ENCODE results near the gene ACADL. TPM values are rescaled to one million over a fixed set of nuclear protein-coding genes. Genes with fewer than 3 reads are reported as not detected.
A peak's percentile ranks its signal among the peaks of the same experiment; 100 is the strongest.

The ACADL gene
- total RNA-seq, 1 donor from 2014 or later: 0.26 TPM

- Histone ChIP-seq H3K36me3 (ENCODE audit: control insufficient read depth, insufficient read depth, low read length) (no peaks in the 10 kb centered on the region), H3K4me3 (ENCODE audit: low read depth, low read length) (no peak overlapping the region), H3K27me3 (ENCODE audit: control insufficient read depth, insufficient read depth, low read length) (peaks cover 1% of the 10 kb centered on the region)
- no peak for DNase-seq (ENCODE audit: low read depth)
- no peak for TF ChIP-seq CTCF (IDR thresholded peaks at IDR 0.05; ENCODE audit: insufficient read depth, low read length, severe bottlenecking)
- FAIRE-seq: no peak
Observed at GRCh38 chr2:210263841-210264240, 38.6 kb upstream of the ACADL start.

GRCh38 chr2:210262036-210262435 lies 36.8 kb upstream of the ACADL start:
- H3K36me3 ChIP-seq (ENCODE audit: control insufficient read depth, insufficient read depth, low read length): no peaks in the 10 kb centered on the region
- DNase-seq (ENCODE audit: low read depth) (no peak), FAIRE-seq (no peak)
- H3K27me3 ChIP-seq (ENCODE audit: control insufficient read depth, insufficient read depth, low read length): peaks cover 1% of the 10 kb centered on the region
- no peak for TF ChIP-seq CTCF (IDR thresholded peaks at IDR 0.05; ENCODE audit: insufficient read depth, low read length, severe bottlenecking)
- no peak overlapping the region for H3K4me3 ChIP-seq (ENCODE audit: low read depth, low read length)

GRCh38 chr2:210259687-210260086 lies 34.4 kb upstream of the ACADL start:
- Histone ChIP-seq H3K27me3 (ENCODE audit: control insufficient read depth, insufficient read depth, low read length) (no peaks in the 10 kb centered on the region), H3K4me3 (ENCODE audit: low read depth, low read length) (no peak overlapping the region), H3K36me3 (ENCODE audit: control insufficient read depth, insufficient read depth, low read length) (no peaks in the 10 kb centered on the region)
- no peak for FAIRE-seq
- DNase-seq (ENCODE audit: low read depth): no peak
- TF ChIP-seq CTCF (IDR thresholded peaks at IDR 0.05; ENCODE audit: insufficient read depth, low read length, severe bottlenecking): no peak

- TF ChIP-seq CTCF (IDR thresholded peaks at IDR 0.05; ENCODE audit: insufficient read depth, low read length, severe bottlenecking): no peak
- H3K27me3 ChIP-seq (ENCODE audit: control insufficient read depth, insufficient read depth, low read length): no peaks in the 10 kb centered on the region
- H3K4me3 ChIP-seq (ENCODE audit: low read depth, low read length): no peak overlapping the region
- no peak for FAIRE-seq
- no peaks in the 10 kb centered on the region for H3K36me3 ChIP-seq (ENCODE audit: control insufficient read depth, insufficient read depth, low read length)
- DNase-seq (ENCODE audit: low read depth): peak; percentile 22
Observed at GRCh38 chr2:210252699-210253606, 27.7 kb upstream of the ACADL start.

GRCh38 chr2:210250622-210251021 lies 25.4 kb upstream of the ACADL start:
- H3K36me3 ChIP-seq (ENCODE audit: control insufficient read depth, insufficient read depth, low read length): no peaks in the 10 kb centered on the region
- H3K4me3 ChIP-seq (ENCODE audit: low read depth, low read length): no peak overlapping the region
- TF ChIP-seq CTCF (IDR thresholded peaks at IDR 0.05; ENCODE audit: insufficient read depth, low read length, severe bottlenecking): no peak
- peak; percentile 22 for DNase-seq (ENCODE audit: low read depth)
- no peak for FAIRE-seq
- H3K27me3 ChIP-seq (ENCODE audit: control insufficient read depth, insufficient read depth, low read length): no peaks in the 10 kb centered on the region

Measured in bronchial epithelial cell (primary cell).